HG03103 (cell line): ENCODE data around the gene DNM2.

Source experiments
- ATAC-seq: cut with Tn5 transposase; IDR thresholded peaks from one replicate; pipeline ENCODE4 v1.9.1; 2021; ENCODE audit warnings: low read depth; ENCODE audit not compliant: unreplicated experiment

DNM2 gene

GRCh38 chr19:10809651-10810285 is 91.9 kb downstream of the DNM2 start:
- no peak for ATAC-seq

GRCh38 chr19:10811391-10812111 is 93.7 kb downstream of the DNM2 start:
- ATAC-seq, result no peak

- no peak for ATAC-seq
Observed at GRCh38 chr19:10812196-10812595, 94.3 kb downstream of the DNM2 start.

GRCh38 chr19:10812902-10813404 is 95.1 kb downstream of the DNM2 start:
- ATAC-seq, result no peak

GRCh38 chr19:10815007-10815536 is 97.2 kb downstream of the DNM2 start:
- ATAC-seq, result no peak

GRCh38 chr19:10815969-10816644 is 98.2 kb downstream of the DNM2 start:
- ATAC-seq, result no peak

- ATAC-seq, result no peak
Observed at GRCh38 chr19:10816691-10817090, 98.8 kb downstream of the DNM2 start.

GRCh38 chr19:10817291-10818038 is 99.6 kb downstream of the DNM2 start:
- ATAC-seq, result no peak

- no peak for ATAC-seq
Observed at GRCh38 chr19:10818301-10819123, 100.6 kb downstream of the DNM2 start.

- no peak for ATAC-seq
Observed at GRCh38 chr19:10819124-10820060, 101.5 kb downstream of the DNM2 start.

- no peak for ATAC-seq
Observed at GRCh38 chr19:10820173-10820572, 102.3 kb downstream of the DNM2 start.

- no peak for ATAC-seq
Observed at GRCh38 chr19:10823690-10824089, 105.8 kb downstream of the DNM2 start.

- no peak for ATAC-seq
Observed at GRCh38 chr19:10826231-10826630, 108.4 kb downstream of the DNM2 start.

GRCh38 chr19:10826846-10827245 is 109.0 kb downstream of the DNM2 start:
- no peak for ATAC-seq

- no peak for ATAC-seq
Observed at GRCh38 chr19:10828981-10829821, 111.3 kb downstream of the DNM2 start.

GRCh38 chr19:10829967-10830366 is 112.1 kb downstream of the DNM2 start:
- no peak for ATAC-seq

GRCh38 chr19:10830370-10830769 is 112.5 kb downstream of the DNM2 start:
- ATAC-seq, result no peak
